GM21528 (cell line): ENCODE measurements around the gene SOX8.
"Not testable (repeated sequence)": the region's sequence is repeated elsewhere in the genome, so short reads cannot be mapped to it uniquely, and the experiment has no call there.

Experiments
- ATAC-seq: cut with Tn5 transposase; IDR thresholded peaks from one replicate; pipeline ENCODE4 v1.9.1; 2021; ENCODE audit warnings: mild to moderate bottlenecking, moderate library complexity; ENCODE audit not compliant: unreplicated experiment, low FRiP score

The SOX8 gene

DNA sequence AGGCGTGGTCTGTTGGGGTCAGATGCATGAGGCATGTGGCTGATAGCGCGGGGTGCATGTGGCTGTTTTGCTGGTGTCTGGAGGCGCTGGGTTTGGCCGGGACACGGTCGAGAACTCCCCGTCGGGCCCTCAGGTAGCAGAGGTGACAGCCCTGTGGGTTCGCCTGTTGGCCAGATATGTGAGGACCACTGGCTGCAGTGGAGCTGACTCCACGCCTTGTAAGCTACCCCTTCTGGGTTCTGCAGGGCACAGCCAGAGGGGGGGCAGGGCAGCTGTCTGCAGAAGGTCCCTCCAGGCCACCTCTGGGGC lies 38.5 kb downstream of the SOX8 start:
- ATAC-seq: no peak

DNA sequence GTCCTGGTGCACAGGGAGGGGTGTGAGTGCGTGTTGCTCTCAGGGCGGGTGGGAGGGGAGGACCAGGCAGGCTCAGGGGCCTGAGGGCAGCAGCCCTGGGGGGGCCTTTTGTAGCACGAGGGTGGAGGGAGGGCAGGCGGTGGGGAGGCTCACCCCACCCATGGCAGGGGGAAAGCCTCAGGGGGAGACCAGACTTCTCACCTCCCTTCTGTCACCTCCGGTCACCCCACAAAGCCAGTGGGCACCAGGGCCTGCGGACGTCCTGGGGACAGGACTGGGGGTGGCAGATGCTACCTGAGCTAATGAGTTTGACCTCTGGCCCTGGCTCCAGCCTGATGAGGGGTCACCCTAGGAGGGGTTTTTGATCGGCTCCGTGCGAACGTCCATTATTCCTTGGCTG lies 39.0 kb downstream of the SOX8 start:
- no peak for ATAC-seq

DNA sequence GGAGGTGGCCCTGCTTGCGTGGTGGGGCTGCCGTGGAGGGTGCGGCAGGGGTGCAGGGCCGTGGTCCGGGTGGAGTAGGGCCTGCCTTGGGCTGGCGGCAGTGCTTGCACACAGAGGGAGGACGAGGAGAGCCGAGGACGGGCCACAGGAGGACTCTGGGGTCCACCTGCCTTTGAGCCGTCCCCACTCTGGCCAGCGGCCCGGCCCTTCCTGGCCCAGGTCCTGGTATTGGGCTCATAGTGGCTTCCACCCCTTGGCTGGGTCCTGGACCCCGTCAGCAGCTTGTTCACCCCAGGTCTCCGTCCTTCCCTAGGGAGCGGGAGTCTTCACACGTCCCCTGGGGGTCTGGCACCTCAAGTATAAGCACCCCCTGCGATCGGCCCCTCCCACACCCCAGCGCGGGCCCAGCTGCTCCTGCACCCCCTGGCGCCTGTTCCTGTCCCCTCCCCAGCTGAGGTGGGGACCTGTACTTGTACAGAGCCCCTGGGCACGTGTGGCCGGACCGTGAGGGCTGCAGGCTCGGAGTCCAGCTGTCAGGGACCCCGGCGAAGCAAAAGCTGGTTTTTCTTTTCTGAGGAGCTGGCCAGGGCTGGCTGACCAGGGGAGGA lies 40.1 kb downstream of the SOX8 start:
- no peak for ATAC-seq

DNA sequence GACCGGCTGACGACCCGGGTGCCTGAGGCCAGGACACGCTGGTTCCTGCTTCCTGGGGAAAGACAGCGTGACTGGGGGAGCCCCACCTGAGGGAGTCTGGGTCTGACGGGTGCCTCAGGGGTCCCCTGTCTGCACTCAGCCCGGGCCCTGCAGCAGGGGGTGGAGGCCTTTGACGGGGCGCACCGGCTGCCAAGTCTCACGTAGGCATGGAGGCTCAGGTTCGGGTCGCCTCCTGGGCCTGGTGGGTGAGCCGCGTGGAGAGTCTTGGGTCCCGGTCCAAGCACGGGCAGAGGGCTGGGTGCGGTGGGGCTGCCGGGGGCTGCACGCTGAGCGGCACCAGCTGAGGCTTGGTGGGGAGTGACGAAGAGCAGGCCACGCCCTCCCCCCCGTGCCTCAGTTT lies 40.9 kb downstream of the SOX8 start:
- ATAC-seq: no peak

DNA sequence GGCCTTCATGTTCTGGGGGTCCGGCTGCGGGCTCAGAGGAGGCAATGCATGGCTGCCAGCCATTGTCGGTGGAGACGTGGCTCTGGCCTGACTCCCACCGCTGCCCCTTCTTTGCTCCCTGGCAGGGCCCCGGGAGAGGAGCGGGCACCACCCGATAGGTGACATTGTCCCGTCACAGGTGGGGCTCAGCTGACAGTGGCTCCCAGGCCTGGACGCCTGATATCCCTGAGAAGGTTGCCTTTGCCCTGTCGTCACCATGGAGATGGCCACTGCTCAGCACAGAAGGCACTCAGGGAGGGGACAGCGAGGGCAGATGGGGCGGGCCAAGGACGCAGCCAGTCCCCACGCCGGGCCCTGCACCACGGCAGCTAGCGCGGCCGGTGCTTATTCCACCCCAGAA lies 42.6 kb downstream of the SOX8 start:
- no peak for ATAC-seq

DNA sequence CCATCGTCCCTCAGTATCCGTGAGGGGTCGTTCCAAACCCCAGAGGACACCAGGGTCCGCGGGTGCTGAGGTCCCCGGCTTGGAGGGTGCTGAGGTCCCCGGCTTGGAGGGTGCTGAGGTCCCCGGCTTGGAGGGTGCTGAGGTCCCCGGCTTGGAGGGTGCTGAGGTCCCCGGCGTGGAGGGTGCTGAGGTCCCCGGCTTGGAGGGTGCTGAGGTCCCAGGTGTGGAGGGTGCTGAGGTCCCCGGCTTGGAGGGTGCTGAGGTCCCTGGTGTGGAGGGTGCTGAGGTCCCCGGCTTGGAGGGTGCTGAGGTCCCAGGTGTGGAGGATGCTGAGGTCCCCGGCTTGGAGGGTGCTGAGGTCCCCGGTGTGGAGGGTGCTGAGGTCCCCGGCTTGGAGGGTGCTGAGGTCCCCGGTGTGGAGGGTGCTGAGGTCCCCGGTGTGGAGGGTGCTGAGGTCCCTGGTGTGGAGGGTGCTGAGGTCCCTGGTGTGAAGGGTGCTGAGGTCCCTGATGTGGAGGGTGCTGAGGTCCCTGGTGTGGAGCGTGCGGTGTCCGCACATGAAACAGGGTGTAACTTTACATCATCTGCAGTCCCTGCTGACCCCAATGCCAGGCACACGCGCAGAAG lies 43.7 kb downstream of the SOX8 start:
- not testable (repeated sequence) for ATAC-seq

DNA sequence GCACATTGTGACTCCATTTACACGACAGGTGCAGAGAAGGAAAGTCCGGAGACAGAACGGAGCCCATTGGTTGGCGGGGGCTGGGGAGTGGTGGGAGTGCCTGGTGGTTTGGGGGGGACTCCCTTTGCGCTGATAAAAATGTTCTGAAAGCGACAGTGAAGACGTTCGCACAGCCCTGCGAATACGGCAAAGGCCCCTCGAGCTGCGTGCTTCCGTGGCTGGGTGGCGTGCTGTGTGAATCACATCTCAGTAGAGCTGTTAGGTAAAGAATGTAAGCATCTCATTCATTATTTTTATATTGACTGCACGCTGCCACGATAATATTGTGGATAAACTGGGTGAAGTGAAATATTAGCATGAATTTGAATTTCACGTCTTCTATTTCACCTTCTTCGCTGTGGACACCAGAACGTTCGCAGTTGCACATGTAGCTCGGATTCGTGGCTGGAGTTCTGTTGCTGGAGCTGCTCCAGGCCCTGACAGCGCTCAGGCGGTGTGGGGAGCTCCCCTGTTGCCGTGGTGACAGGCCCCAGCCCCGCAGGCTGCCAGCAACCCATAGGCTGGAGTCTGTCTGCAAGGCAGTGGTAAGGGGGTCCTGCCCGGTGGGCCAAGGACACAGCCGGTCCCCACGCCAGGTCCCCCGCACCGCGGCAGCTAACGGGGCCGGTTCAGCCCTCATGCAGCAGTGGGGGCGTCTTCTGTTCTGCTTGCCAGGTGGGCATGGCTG lies 44.6 kb downstream of the SOX8 start:
- ATAC-seq: no peak

DNA sequence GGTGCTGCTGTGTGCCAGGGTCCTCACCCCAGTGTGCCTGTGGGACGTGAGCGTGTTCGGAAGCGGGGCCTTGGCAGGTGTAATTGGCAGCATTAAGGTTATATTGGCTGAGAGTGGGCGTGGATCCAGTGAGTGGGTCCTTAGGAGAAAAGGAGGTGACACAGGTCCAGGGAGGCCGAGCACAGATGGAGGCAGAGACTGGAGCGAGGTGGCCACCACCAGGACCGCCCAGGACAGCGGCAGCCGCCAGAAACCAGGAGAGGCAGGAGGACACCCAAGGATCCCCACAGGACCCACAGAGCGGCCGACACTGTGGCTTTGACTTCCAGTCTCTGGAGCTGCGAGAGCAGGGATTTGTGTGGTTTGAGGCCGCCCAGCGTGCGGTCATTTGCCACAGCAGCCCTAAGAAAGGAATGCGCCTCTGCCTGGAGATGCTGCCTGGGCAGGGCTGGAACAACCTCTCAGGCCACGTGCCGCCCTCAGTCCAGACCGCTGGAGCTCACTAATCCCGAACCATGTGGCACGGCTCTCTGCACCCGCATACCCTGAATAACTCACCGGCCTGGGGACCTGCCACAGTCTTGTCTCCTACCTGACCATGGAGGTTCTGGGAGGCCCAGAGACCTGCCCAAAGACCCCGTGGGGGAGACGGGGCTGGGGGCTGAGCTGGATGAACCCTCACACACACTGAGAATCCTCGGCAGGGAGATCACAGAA lies 45.4 kb downstream of the SOX8 start:
- ATAC-seq: no peak

DNA sequence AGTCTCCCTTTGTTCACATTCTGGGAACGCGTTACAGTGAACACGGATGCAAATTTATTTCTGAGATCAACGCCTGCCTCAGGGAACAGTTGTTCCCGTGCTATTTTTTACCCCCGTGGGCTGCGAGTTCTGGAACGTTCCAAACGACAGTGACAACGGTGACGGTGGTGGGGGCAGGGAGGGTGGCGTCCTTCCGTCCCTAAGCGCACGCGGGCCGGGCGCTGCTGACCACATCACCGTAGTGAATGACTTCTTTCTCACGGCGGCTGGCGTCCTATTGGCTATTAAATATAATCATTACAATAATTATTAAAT lies 45.9 kb downstream of the SOX8 start:
- no peak for ATAC-seq

DNA sequence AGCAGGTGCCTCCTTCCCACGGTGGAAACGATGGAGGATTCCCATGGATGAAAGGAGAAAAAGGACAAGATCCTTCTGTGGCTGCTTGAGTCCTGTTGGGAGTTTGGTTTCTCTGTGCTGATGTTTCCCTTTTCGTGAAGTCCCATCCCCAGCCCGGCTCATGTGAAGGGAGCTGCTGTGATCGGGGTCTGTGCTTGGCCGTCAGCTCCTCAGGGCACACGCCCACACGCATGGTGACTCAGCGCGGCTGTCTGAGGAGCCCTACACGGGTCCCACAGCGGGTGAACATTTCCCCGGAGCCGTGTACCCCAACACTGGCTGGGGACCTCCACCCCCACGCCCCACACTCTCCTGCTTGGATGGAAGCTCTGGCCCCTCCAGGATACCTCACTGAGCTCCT lies 46.5 kb downstream of the SOX8 start:
- no peak for ATAC-seq

DNA sequence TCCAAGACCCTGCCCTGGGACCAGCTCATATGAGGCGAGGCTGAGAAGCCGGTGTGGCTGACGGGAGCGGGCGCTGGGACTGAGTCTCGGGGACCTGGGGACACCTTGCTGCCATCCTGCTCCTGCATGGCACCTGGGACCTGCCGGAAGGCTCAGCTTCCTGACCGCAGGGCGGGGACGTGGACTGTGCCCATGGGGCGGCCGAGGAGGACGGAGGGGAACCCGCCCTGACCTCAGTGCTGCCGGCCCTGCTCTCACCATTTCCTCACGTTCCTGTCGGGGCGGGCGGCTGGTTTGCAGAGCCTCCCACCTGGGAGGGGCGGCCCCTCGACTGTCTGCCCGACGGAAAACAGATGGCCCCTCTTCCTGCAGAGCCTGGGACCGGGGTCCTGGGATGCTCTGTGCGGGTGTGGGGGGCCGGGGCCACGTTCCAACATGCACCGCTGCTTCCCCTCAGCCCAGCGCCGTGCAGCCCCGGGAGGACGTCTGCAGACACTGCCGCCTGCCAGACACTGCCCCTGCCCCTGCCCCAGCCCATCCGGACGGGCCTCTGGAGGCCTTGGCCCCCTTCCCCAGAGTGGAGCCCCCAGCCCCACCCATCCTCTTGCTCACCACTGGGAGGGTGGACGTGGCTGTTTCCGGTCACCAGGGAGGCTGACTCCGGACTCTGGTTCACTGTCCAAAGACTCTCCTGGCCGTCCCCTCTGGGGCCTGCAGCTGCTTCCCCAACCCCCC lies 47.1 kb downstream of the SOX8 start:
- ATAC-seq: no peak

DNA sequence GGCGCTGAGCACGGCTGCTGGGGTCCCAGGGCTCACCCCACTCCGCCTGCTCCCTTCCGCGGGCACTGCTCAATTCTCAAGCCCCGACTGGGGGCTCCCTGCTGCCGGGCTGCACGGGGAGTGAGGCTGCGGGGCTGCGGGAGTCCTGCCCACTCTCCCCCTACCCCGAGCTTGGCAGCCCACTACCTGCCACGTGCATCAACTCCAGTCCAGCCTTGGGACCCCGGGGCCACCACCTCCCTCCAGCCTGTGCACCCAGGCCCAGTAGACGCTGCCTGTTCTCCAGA lies 47.6 kb downstream of the SOX8 start:
- no peak for ATAC-seq

DNA sequence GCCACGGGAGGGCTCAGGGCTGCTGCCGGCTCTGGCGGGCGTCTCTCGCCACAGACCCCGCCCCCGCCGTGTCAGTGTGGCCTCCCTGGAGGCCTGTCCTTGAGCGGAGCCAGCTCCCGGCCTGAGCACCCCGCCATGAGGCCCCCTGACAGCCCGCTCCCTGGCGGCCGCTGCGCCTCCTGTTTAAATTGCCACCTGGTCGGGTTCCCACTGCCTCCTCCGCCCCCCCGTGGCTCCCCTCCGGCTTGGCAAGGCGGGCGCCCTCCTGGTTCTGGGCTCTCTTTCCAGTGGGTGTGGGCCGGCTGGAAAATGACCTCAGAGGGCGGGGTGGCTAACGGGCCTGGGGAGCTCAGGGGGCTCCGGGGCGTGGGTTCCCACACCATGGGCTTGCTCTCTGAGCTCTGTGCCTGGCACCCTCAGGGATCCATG lies 48.9 kb downstream of the SOX8 start:
- no peak for ATAC-seq

DNA sequence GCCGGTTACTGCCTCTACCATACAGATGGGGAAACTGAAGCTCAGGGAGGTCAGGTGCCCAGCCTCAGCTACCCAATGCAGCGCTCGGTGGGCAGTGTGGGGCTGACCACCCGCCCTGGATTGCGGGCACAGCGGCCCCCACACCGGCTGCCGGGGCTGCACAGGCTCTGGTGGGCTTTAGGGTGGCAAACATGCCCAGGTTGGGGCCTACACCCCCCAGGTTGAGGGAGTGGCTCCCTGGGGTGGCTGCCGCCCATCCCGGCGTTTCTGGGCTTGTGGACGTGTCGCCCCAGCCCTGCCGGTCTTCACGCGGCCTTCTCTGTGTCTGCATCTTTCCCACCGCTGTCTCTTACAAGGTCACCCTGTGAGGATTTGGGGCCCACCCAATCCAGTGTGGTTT lies 50.1 kb downstream of the SOX8 start:
- ATAC-seq: no peak

DNA sequence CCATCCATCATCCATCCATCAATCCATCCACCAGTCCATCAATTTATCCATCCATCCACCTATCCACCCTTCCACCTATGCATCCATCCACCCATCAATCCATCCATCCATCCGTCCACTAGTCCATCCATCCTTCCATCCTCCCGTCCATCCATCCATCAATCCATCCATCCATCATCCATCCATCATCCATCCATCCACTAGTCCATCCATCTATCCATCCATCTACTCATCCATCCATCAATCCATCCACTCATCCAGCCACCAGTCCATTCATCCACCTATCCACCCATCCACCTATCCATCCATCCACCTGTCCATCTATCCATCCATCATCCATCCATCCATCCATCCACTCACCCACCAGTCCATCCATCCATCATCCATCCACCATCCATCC lies 51.0 kb downstream of the SOX8 start:
- no peak for ATAC-seq

DNA sequence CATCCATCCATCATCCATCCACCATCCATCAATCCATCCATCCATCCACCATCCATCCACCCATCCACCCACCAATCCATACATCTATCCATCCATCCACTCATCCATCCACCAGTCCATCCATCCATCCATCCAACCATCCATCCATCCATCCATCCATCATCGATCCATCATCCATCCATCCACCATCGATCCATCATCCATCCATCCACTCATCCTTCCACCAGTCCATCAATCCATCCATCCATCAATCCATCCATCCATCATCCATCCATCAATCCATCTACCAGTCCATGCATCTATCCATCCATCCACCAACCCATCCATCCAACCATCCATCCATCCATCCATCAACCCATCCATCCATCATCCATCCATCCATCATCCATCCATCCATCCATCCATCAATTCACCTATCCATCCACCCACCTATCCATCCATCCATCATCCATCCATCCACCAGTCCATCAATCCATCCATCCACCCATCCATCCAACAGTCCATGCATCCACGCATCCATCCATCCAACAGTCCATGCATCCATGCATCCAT lies 51.6 kb downstream of the SOX8 start:
- no peak for ATAC-seq

DNA sequence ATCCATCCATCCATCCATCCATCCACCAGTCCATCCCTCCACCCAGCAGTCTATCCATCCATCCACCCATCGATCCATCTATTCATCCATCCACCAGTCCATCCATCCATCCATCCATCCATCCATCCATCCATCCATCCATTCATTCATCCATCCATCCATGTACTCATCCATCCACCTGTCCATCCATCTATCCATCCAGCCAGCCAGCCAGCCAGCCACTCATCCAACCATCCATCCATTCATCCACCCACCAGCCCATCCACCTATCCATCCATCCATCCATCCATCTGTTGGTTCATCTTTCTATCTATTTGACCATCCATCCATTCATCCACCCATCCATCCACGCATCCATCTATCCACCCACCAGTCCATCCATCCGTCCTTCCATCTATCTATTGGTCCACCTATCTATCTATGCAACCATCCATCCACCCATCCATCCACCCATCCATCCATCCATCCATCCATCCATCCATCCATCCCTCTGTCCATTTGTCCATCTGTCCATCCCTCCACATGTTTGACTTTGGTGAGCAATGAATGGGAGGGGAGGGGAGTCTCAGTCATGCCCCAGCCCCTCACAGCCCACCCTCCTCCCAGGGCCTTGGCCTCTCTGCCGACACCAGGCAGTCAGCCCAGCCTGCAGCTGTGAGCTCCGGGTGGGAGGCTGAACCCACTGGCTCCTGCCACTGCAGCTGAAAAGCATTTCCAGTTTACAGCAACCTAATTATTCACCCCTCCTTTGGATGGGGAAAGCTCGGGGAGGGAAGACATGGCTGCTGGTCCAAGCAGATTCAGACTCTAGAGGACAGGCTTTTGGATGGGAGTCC lies 52.9 kb downstream of the SOX8 start:
- no peak for ATAC-seq

DNA sequence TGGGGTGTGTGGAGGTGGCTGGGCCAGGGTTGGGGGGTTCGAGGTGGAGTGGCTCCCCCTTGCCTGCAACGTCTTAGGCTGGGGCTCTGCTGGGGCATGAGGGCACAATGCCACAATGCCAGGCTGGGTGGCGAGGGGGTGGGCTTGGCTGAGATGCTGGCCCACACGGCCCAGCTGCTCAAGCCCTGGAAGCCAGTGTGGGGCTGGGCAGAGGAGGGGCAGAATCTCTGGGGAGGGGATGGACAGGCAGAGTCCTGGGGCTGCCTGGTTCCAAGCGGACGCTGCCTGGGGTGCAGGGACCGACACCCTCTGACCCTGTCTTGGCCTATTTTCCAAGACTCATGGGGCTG lies 53.5 kb downstream of the SOX8 start:
- no peak for ATAC-seq

DNA sequence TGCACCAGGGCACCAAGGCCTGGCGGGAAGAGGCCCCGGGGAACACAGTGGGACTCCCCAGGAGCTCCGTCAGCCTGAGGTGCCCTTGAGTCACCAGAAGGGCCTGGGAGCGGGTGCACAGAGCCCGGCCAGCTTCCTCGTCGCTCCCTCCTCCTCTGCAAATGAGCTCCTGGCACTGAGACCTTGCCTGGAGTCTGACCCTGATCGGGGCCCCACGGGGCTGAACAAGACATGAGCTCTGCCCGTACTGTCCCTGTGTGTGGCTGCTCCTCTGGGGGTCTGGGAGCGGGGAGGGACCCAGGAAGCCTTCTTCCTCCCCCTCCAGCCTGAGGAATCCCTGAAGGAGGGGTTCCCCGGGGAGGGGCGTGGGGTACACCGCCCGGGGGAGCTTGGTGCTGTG lies 54.6 kb downstream of the SOX8 start:
- ATAC-seq: no peak
